HT-29 (cell line): Measurements from ENCODE around the gene OLIG1. TPM values are rescaled to one million over a fixed set of nuclear protein-coding genes. Genes with fewer than 3 reads are reported as not detected.

Experiments used
- DNase-seq: peaks from one replicate; pipeline ENCODE4 v3.0.0-alpha.2; 2015; ENCODE audit warnings: low spot score
- total RNA-seq: library from RNA; depleted of rRNA; stranded (reverse); fragments of >200 nt; shearing (Covaris generic); gene quantifications from 2 replicates; pipeline ENCODE4 v1.2.3, GENCODE V29; 2014; rRNA removed

The OLIG1 gene
- total RNA-seq, 1 experiment from 2014 or later = not detected

GRCh38 chr21:33099131-33099530 lies 29.2 kb downstream of the OLIG1 start:
- DNase-seq = no peak

GRCh38 chr21:33101300-33101911 lies 31.5 kb downstream of the OLIG1 start:
- DNase-seq = no peak

- DNase-seq = no peak
Observed at GRCh38 chr21:33105088-33105487, 35.1 kb downstream of the OLIG1 start.

- DNase-seq = no peak
Observed at GRCh38 chr21:33108228-33108627, 38.3 kb downstream of the OLIG1 start.

- no peak for DNase-seq
Observed at GRCh38 chr21:33109574-33110339, 39.8 kb downstream of the OLIG1 start.

- DNase-seq = no peak
Observed at GRCh38 chr21:33110340-33110715, 40.4 kb downstream of the OLIG1 start.

GRCh38 chr21:33111577-33111976 lies 41.6 kb downstream of the OLIG1 start:
- DNase-seq = no peak

- no peak for DNase-seq
Observed at GRCh38 chr21:33112151-33112550, 42.2 kb downstream of the OLIG1 start.

GRCh38 chr21:33112681-33113080 lies 42.7 kb downstream of the OLIG1 start:
- DNase-seq = no peak

GRCh38 chr21:33113131-33113530 lies 43.2 kb downstream of the OLIG1 start:
- no peak for DNase-seq

GRCh38 chr21:33114276-33114675 lies 44.3 kb downstream of the OLIG1 start:
- no peak for DNase-seq

GRCh38 chr21:33115631-33116510 lies 45.9 kb downstream of the OLIG1 start:
- no peak for DNase-seq

GRCh38 chr21:33116676-33117075 lies 46.7 kb downstream of the OLIG1 start:
- no peak for DNase-seq

- DNase-seq = no peak
Observed at GRCh38 chr21:33117101-33117888, 47.4 kb downstream of the OLIG1 start.

Other genes with a start within 250 kb of the OLIG1 start
- gene OLIG2, start 44.2 kb upstream of the OLIG1 start, total RNA-seq = not detected in 2 replicates
- gene IFNAR2, start 159.8 kb downstream of the OLIG1 start, total RNA-seq = 1.2 and 1.6 TPM in 2 replicates
- gene IL10RB, start 196.2 kb downstream of the OLIG1 start, total RNA-seq = 10.3 and 13.4 TPM in 2 replicates